OCI-LY3 (cell line): ENCODE data around the gene CFAP97D2.

Experiments
- H2AFZ ChIP-seq: fragments of 200-600, 300-600 bp; shearing (Covaris generic); 2 replicates; pipeline ENCODE4 v1.6.0; 2014; ENCODE audit warnings: antibody characterized with exemption, low read depth, low read length
- H3K27ac ChIP-seq: fragments of 200-600, 300-600 bp; sonication (generic); 2 replicates; pipeline ENCODE4 v1.5.1; 2014; ENCODE audit warnings: mild to moderate bottlenecking, low read length, moderate library complexity, mixed read lengths
- H3K27me3 ChIP-seq: fragments of 200-600, 300-600 bp; sonication (generic); 2 replicates; pipeline ENCODE4 v1.6.1; 2014; ENCODE audit warnings: low read depth, low read length, mixed read lengths
- H3K36me3 ChIP-seq: fragments of 200-600, 300-600 bp; sonication (generic); replicated peaks from 2 replicates; pipeline ENCODE3; 2014; ENCODE audit warnings: low read depth, low read length, mixed read lengths
- H3K4me1 ChIP-seq: fragments of 300-600, 200-600 bp; sonication (generic); 2 replicates; pipeline ENCODE4 v1.6.1; 2014; ENCODE audit warnings: low read length, mixed read lengths
- H3K4me2 ChIP-seq: fragments of 200-600, 300-600 bp; sonication (generic); 2 replicates; pipeline ENCODE4 v1.6.1; 2014; ENCODE audit warnings: low read length, mixed read lengths
- H3K4me3 ChIP-seq: fragments of 300-600, 200-600 bp; sonication (generic); 2 replicates; pipeline ENCODE4 v1.5.1; 2014; ENCODE audit warnings: antibody characterized with exemption, mild to moderate bottlenecking, low read length, moderate library complexity
- H3K79me2 ChIP-seq: fragments of 300-600, 200-600 bp; shearing (Covaris generic); 2 replicates; pipeline ENCODE4 v1.6.1; 2014; ENCODE audit warnings: mild to moderate bottlenecking, low read length, mixed read lengths
- H3K9ac ChIP-seq: fragments of 300-600, 200-600 bp; shearing (Covaris generic); 2 replicates; pipeline ENCODE4 v1.6.0; 2014; ENCODE audit warnings: mild to moderate bottlenecking, low read length, moderate library complexity
- H3K9me3 ChIP-seq: fragments of 200-600, 300-600 bp; shearing (Covaris generic); 2 replicates; pipeline ENCODE4 v1.6.1; 2014; ENCODE audit warnings: low read length, mixed read lengths; ENCODE audit not compliant: insufficient read depth
- H4K20me1 ChIP-seq: fragments of 200-600, 300-600 bp; sonication (generic); 2 replicates; pipeline ENCODE4 v1.6.1; 2016; ENCODE audit warnings: low read length, mixed read lengths; ENCODE audit not compliant: insufficient read depth
- EZH2phosphoT487 ChIP-seq: fragments of 200-600 bp; shearing (Covaris generic); IDR thresholded peaks from 2 replicates; pipeline ENCODE4 v1.6.1; 2018; ENCODE audit warnings: antibody characterized with exemption, mixed run types, low read depth
- TF ChIP-seq, protein P1 (sequence below): fragments of 200-600, 300-600 bp; sonication (generic); IDR thresholded peaks from 2 replicates; pipeline ENCODE4 v1.5.1; 2014; ENCODE audit warnings: antibody characterized with exemption, low read length, low read depth

Gene CFAP97D2

DNA sequence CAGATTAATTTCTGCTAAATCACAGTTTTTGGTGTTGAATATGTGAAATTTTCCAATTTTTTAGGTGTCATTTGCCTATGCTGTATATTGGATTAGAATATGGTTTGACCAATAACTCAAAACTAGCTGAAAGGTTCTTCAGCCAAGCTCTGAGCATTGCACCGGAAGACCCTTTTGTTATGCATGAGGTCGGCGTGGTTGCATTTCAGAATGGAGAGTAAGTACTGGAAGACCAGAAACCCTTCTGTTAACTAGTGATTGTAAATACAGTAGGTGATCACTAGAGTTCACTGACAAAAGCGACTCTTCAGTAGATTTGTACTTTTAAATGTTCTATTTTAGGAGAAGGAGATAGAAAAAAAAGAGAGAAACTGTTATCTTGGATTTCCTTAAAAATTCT lies 78.0 kb downstream of the CFAP97D2 start:
- Histone ChIP-seq H3K4me2 (no peak overlapping the region), H3K9ac (no peak overlapping the region), H3K79me2 (no peaks in the 10 kb centered on the region), H4K20me1 (peaks cover 5% of the 10 kb centered on the region; the same call in 1 of the 2 replicates), H3K4me1 (peaks cover 16% of the 10 kb centered on the region), H3K27ac (no peak overlapping the region), H3K4me3 (no peak overlapping the region), H3K9me3 (no peaks in the 10 kb centered on the region), H3K27me3 (no peaks in the 10 kb centered on the region), H2AFZ (no peak overlapping the region), H3K36me3 (peaks cover 86% of the 10 kb centered on the region)
- TF ChIP-seq, protein P1, sequence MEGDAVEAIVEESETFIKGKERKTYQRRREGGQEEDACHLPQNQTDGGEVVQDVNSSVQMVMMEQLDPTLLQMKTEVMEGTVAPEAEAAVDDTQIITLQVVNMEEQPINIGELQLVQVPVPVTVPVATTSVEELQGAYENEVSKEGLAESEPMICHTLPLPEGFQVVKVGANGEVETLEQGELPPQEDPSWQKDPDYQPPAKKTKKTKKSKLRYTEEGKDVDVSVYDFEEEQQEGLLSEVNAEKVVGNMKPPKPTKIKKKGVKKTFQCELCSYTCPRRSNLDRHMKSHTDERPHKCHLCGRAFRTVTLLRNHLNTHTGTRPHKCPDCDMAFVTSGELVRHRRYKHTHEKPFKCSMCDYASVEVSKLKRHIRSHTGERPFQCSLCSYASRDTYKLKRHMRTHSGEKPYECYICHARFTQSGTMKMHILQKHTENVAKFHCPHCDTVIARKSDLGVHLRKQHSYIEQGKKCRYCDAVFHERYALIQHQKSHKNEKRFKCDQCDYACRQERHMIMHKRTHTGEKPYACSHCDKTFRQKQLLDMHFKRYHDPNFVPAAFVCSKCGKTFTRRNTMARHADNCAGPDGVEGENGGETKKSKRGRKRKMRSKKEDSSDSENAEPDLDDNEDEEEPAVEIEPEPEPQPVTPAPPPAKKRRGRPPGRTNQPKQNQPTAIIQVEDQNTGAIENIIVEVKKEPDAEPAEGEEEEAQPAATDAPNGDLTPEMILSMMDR = no peak

DNA sequence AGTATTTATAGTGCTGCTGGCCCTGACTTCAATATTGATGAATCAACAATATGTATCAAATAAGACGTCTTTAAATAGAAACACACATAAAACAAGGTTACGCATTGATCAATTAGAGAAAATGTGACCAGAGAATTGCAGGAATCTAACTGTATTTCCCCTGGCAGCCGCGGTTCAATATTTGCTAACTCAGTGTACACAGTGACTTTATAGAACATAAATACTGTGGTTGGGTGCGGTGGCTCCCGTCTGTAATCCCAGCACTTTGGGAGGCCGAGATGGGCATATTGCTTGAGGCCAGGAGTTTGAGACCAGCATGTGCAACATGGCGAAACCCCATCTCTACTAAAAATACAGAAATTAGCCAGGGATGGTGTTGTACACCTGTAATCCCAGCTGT lies 79.5 kb downstream of the CFAP97D2 start:
- TF ChIP-seq, protein P1 = no peak
- TF ChIP-seq EZH2phosphoT487 = no peak
- Histone ChIP-seq H3K4me3 (no peak overlapping the region), H3K36me3 (peaks cover 90% of the 10 kb centered on the region), H3K27me3 (no peaks in the 10 kb centered on the region), H3K9ac (no peak overlapping the region), H3K4me2 (no peak overlapping the region), H2AFZ (no peak overlapping the region), H3K9me3 (no peaks in the 10 kb centered on the region), H3K27ac (no peak overlapping the region), H4K20me1 (peaks cover 5% of the 10 kb centered on the region; the same call in 1 of the 2 replicates), H3K4me1 (peaks cover 16% of the 10 kb centered on the region), H3K79me2 (no peaks in the 10 kb centered on the region)

DNA sequence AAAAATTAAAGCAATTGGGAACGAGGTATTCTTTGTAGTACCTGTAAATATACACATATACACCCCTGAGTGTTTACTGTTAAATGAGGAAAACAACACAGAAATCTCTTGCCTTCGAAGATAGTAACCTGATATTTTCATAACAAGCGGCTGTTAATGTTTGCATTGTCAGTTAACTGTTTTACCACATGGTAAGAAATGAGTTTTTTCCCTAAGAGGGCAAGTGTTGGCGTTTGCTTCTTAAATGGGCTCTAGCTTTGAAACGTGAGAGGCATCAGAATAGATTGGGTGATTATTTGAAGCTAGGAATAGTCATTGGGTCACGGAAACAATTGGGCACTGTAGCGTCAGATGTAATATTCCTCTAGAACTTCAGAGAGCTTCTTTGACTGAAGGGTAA lies 80.3 kb downstream of the CFAP97D2 start:
- no peaks in the 10 kb centered on the region for H3K79me2 ChIP-seq
- TF ChIP-seq, protein P1 = no peak
- no peak for TF ChIP-seq EZH2phosphoT487

DNA sequence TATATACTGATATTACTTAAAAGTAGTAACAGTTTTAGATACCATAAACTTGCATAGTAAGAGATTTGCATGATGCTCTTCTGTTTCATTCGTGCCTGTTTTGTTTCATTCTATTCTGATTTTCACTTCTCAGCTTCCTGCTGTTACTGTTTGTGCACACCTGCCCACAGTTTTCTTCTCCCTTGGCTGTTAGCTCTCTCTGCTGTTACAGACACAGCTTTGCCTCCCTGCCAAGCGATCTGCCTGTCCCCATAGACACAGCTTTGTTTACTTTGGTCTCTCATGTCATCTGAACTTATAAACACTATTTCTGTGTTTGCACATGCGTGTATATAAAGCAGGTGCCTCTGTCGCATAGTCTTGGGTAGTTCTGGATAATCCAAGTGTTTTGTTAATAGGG lies 80.9 kb downstream of the CFAP97D2 start:
- H3K4me2 ChIP-seq = no peak overlapping the region
- no peaks in the 10 kb centered on the region for H3K79me2 ChIP-seq
- peaks cover 88% of the 10 kb centered on the region for H3K36me3 ChIP-seq
- no peaks in the 10 kb centered on the region for H3K27me3 ChIP-seq
- TF ChIP-seq EZH2phosphoT487 = no peak
- TF ChIP-seq, protein P1 = no peak
- H3K4me1 ChIP-seq = peaks cover 16% of the 10 kb centered on the region
- H3K27ac ChIP-seq = no peak overlapping the region
- no peak overlapping the region for H3K9ac ChIP-seq
- no peak overlapping the region for H2AFZ ChIP-seq
- H3K4me3 ChIP-seq = no peak overlapping the region
- peaks cover 5% of the 10 kb centered on the region; the same call in 1 of the 2 replicates for H4K20me1 ChIP-seq
- H3K9me3 ChIP-seq = no peaks in the 10 kb centered on the region

More for the DNA sequence above, 80.3 kb downstream of the CFAP97D2 start:
- Histone ChIP-seq H3K27ac (no peak overlapping the region), H2AFZ (no peak overlapping the region), H3K4me3 (no peak overlapping the region), H3K4me2 (no peak overlapping the region), H3K36me3 (peaks cover 91% of the 10 kb centered on the region), H3K27me3 (no peaks in the 10 kb centered on the region), H4K20me1 (peaks cover 5% of the 10 kb centered on the region; the same call in 1 of the 2 replicates), H3K4me1 (peaks cover 16% of the 10 kb centered on the region), H3K9ac (no peak overlapping the region), H3K9me3 (no peaks in the 10 kb centered on the region)
